ENCODE measurements around the gene SHOC1. TPM values are rescaled to one million over a fixed set of nuclear protein-coding genes. Genes with fewer than 3 reads are reported as not detected.
"Not testable (repeated sequence)": the region's sequence is repeated elsewhere in the genome, so short reads cannot be mapped to it uniquely, and the experiment has no call there.

The SHOC1 gene
- total RNA-seq, 2 donors from 2014 or later, result not detected

DNA sequence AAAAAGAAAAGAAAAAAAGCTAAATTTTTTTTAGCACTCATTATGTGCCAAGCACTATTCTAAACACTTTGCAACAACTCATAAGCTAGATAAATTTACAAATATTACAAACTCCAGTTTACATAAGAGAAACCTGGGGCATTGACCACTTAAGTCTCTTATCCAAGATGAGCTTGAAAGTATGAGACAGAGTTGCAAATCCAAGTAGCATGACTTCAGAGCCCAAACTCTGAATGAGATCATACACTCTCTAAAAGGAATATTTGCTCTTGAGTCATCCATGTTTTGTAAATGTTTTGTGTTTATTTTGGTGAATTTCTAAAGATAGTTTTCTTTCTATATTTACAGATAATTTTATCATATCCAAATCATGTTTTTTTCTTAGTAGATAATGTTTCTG lies 4.0 kb upstream of the SHOC1 start:
- Mint-ChIP-seq H3K9me3 (no peaks in the 10 kb centered on the region), H3K36me3 (no peaks in the 10 kb centered on the region), H3K27ac (no peak overlapping the region), H3K27me3 (peaks cover 9 to 35% of the 10 kb centered on the region in 2 donors), H3K4me1 (ENCODE audit: low read depth in 2 of 2) (peaks cover 0 to 2% of the 10 kb centered on the region in 2 donors), H3K4me3 (no peak overlapping the region)
- ATAC-seq (no peak), DNase-seq (ENCODE audit: low spot score) (no peak)

DNA sequence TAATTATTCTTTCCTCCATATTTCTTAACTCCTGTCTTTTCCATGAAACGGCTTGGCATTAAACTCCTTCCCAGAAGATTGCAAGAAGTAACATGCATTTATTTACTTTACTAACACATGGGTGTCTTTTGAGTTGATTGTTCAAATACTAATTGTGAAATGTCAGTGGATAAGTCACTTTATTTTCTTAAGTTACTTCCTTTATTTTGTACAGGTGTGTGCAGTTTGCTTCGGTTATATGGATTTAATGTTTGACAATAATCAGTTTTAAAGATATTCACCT lies 761 bp upstream of the SHOC1 start:
- peaks cover 15 to 27% of the 10 kb centered on the region in 2 donors for H3K27me3 Mint-ChIP-seq
- no peaks in the 10 kb centered on the region for H3K9me3 Mint-ChIP-seq
- H3K27ac Mint-ChIP-seq, result no peak overlapping the region

GRCh38 chr9:111791821-111792220 lies 2.9 kb downstream of the SHOC1 start:
- ATAC-seq, result not testable (repeated sequence)
- H3K27ac Mint-ChIP-seq, result peak overlapping the region in 1 of 2 donors; percentile 37

More for the DNA sequence above, 761 bp upstream of the SHOC1 start:
- Mint-ChIP-seq H3K4me3 (no peak overlapping the region), H3K36me3 (no peaks in the 10 kb centered on the region), H3K4me1 (ENCODE audit: low read depth in 2 of 2) (no peaks in the 10 kb centered on the region)
- DNase-seq (ENCODE audit: low spot score) (no peak), ATAC-seq (no peak)

GRCh38 chr9:111789881-111790280 lies 4.9 kb downstream of the SHOC1 start:
- no peak for ATAC-seq
- Mint-ChIP-seq H3K36me3 (peaks cover 8% of the 10 kb centered on the region), H3K27me3 (peaks cover 19% of the 10 kb centered on the region in 2 donors), H3K4me1 (ENCODE audit: low read depth in 2 of 2) (peaks cover 0 to 3% of the 10 kb centered on the region in 2 donors), H3K4me3 (no peak overlapping the region), H3K27ac (no peak overlapping the region), H3K9me3 (no peaks in the 10 kb centered on the region)
- no peak for DNase-seq (ENCODE audit: low spot score)

More at GRCh38 chr9:111791821-111792220, 2.9 kb downstream of the SHOC1 start:
- H3K4me1 Mint-ChIP-seq (ENCODE audit: low read depth in 2 of 2); H3K4me3 Mint-ChIP-seq; H3K9me3 Mint-ChIP-seq; H3K36me3 Mint-ChIP-seq; DNase-seq (ENCODE audit: low spot score): not testable (repeated sequence)
- H3K27me3 Mint-ChIP-seq, result peaks cover 19 to 27% of the 10 kb centered on the region in 2 donors

GRCh38 chr9:111783857-111784256 lies 10.9 kb downstream of the SHOC1 start:
- Mint-ChIP-seq H3K36me3 (peaks cover 8% of the 10 kb centered on the region), H3K27ac (no peak overlapping the region), H3K4me1 (ENCODE audit: low read depth in 2 of 2) (peaks cover 0 to 2% of the 10 kb centered on the region in 2 donors), H3K9me3 (no peaks in the 10 kb centered on the region), H3K4me3 (no peak overlapping the region), H3K27me3 (peaks cover 8 to 21% of the 10 kb centered on the region in 2 donors)
- DNase-seq (ENCODE audit: low spot score), result no peak
- ATAC-seq, result no peak

DNA sequence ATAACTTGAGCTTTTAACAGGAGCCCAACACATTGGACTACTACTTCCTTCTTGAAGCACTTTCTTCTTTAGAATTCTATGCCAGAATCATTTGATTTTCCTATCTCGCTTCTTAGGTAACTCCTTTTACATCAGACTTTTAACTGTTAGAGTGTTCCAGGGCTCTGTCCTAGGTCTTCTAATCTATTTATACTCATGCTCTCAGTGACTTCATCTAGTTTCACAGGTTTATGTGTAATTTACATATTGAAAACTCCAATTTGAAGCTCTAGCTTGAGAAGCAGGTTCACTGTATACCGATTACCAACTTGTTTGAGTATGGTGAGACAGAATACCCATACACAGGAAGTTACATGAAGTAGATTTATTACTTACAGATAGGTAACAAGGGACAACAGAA lies 11.3 kb downstream of the SHOC1 start:
- ATAC-seq (no peak), DNase-seq (ENCODE audit: low spot score) (no peak)
- Mint-ChIP-seq H3K4me1 (ENCODE audit: low read depth in 2 of 2) (no peaks in the 10 kb centered on the region), H3K27me3 (peaks cover 8 to 19% of the 10 kb centered on the region in 2 donors), H3K27ac (no peak overlapping the region), H3K9me3 (no peaks in the 10 kb centered on the region), H3K36me3 (peaks cover 8% of the 10 kb centered on the region), H3K4me3 (no peak overlapping the region)

- DNase-seq (ENCODE audit: low spot score) (no peak), ATAC-seq (no peak)
- H3K9me3 Mint-ChIP-seq, result peaks cover 6% of the 10 kb centered on the region
- H3K27me3 Mint-ChIP-seq, result peaks cover 0 to 6% of the 10 kb centered on the region in 2 donors
- no peak overlapping the region for H3K27ac Mint-ChIP-seq
- no peaks in the 10 kb centered on the region for H3K4me1 Mint-ChIP-seq (ENCODE audit: low read depth in 2 of 2)
- no peak overlapping the region for H3K4me3 Mint-ChIP-seq
- peaks cover 8% of the 10 kb centered on the region for H3K36me3 Mint-ChIP-seq
These were observed 28.7 kb downstream of the SHOC1 start for GRCh38 chr9:111766066-111766465.

DNA sequence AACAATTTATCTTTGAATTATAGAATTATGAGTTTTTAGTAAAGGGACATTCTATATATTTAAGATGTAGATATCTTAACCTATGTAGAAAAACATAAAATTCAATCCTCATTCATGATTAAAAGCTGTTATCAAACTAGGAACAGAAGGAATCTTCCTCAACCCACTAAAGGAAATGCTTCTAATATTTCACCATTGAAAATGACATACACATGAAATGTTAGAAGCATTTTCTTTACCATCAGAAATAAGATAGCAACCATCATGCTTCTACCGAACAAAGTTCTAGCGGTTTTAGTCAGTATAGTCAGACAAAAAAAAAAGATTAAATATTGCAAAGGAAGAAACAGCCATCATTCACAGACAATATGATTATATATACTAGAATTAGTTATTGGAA lies 32.2 kb downstream of the SHOC1 start:
- H3K4me1 Mint-ChIP-seq (ENCODE audit: low read depth in 2 of 2), result no peaks in the 10 kb centered on the region

GRCh38 chr9:111759762-111760639 lies 34.7 kb downstream of the SHOC1 start:
- Mint-ChIP-seq H3K36me3 (no peaks in the 10 kb centered on the region), H3K4me1 (ENCODE audit: low read depth in 2 of 2) (no peaks in the 10 kb centered on the region), H3K4me3 (no peak overlapping the region), H3K9me3 (no peaks in the 10 kb centered on the region), H3K27ac (no peak overlapping the region), H3K27me3 (no peaks in the 10 kb centered on the region)
- DNase-seq (ENCODE audit: low spot score) (no peak), ATAC-seq (peak in 1 of 2 donors; percentile 48)

More for the DNA sequence above, 32.2 kb downstream of the SHOC1 start:
- H3K27ac Mint-ChIP-seq, result no peak overlapping the region
- H3K9me3 Mint-ChIP-seq, result peaks cover 6% of the 10 kb centered on the region
- peaks cover 0 to 6% of the 10 kb centered on the region in 2 donors for H3K27me3 Mint-ChIP-seq
- DNase-seq (ENCODE audit: low spot score) (no peak), ATAC-seq (no peak)
- peaks cover 8% of the 10 kb centered on the region for H3K36me3 Mint-ChIP-seq
- H3K4me3 Mint-ChIP-seq, result no peak overlapping the region

DNA sequence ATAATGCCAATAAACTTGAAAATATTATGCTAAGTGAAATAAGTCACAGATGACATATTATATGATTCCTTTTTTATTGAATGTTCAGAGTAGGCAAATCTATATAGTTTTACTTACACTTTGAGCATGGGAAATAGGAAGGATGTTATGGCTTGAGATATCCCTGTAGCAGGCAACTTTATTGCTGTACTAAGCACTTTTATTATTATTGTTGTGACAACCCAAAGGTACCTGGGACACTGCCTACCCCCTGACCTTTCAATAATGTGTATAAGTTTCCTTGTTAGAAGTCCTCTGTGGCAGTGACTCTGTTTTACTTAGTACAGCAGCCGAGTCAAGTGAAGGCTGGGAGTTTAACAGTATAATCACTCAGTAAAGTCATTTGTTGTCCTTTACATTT lies 39.9 kb downstream of the SHOC1 start:
- Mint-ChIP-seq H3K27ac (no peak overlapping the region), H3K9me3 (peaks cover 2% of the 10 kb centered on the region), H3K4me3 (no peak overlapping the region), H3K36me3 (peaks cover 13% of the 10 kb centered on the region), H3K4me1 (ENCODE audit: low read depth in 2 of 2) (no peaks in the 10 kb centered on the region), H3K27me3 (peaks cover 0 to 2% of the 10 kb centered on the region in 2 donors)
- ATAC-seq, result no peak
- DNase-seq (ENCODE audit: low spot score), result no peak

DNA sequence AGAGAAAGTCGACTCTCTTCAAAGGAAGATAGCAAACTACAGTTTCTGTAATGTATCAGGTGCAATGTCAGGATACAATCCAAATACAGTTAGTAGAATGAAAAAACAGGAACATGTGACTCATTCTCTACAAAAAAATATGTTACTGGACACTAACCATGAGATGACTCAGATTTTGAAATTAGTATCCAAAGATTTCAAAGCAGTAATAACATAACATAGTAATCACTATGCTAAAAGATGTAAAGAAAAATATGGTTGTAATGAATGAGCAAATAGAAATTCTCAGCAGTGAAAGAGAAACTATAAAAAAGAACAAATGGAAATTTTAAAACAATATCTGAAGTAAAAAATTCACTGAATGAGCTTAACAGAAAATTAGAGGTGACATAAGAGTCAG lies 42.3 kb downstream of the SHOC1 start:
- H3K27ac Mint-ChIP-seq, result no peak overlapping the region
- H3K9me3 Mint-ChIP-seq, result peaks cover 2% of the 10 kb centered on the region
- peaks cover 13% of the 10 kb centered on the region for H3K36me3 Mint-ChIP-seq
- peaks cover 0 to 2% of the 10 kb centered on the region in 2 donors for H3K27me3 Mint-ChIP-seq
- H3K4me3 Mint-ChIP-seq, result no peak overlapping the region
- peaks cover 0 to 6% of the 10 kb centered on the region in 2 donors for H3K4me1 Mint-ChIP-seq (ENCODE audit: low read depth in 2 of 2)
- DNase-seq (ENCODE audit: low spot score) (no peak), ATAC-seq (no peak)

Other genes with a start within 250 kb of the SHOC1 start
- not detected for gene PTGR1, start 195.3 kb downstream of the SHOC1 start, total RNA-seq
- 1 to 10 TPM; 7.0 to 7.2 TPM for gene DNAJC25, start 163.6 kb downstream of the SHOC1 start, total RNA-seq
- gene GNG10, start 133.3 kb downstream of the SHOC1 start, total RNA-seq, result 10 to 100 TPM; 22.0 to 23.0 TPM
- gene UGCG, start 101.9 kb upstream of the SHOC1 start, total RNA-seq, result 10 to 100 TPM; 14.8 to 19.0 TPM

Measured in natural killer cell treated with Interleukin-12 subunit alpha and Interleukin-12 subunit beta and Interleukin-15 and Interleukin-18, amount 100 ng/mL, for 72 hours (primary cell).